Testis (tissue), 3 donors: ENCODE results near the gene TNRC6C. TPM values are rescaled to one million over a fixed set of nuclear protein-coding genes. Genes with fewer than 3 reads are reported as not detected.
"Not testable (repeated sequence)": the region's sequence is repeated elsewhere in the genome, so short reads cannot be mapped to it uniquely, and the experiment has no call there.

ENCODE experiments used
- DNase-seq: peaks from one replicate; pipeline ENCODE4 v3.0.0-alpha.2; 2019
- H3K27ac ChIP-seq, 2 donors: fragments of 200-600 bp; sonication (generic); one replicate each; pipeline ENCODE4 v1.5.1; 2019
- H3K27me3 ChIP-seq: fragments of 200-600 bp; sonication (generic); one replicate; pipeline ENCODE4 v1.5.1; 2019
- H3K36me3 ChIP-seq: fragments of 200-600 bp; sonication (generic); one replicate; pipeline ENCODE4 v1.5.1; 2017; ENCODE audit warnings: low read depth; ENCODE audit errors: missing control alignments
- H3K4me1 ChIP-seq: fragments of 200-600 bp; sonication (generic); one replicate; pipeline ENCODE4 v1.5.1; 2019
- H3K4me3 ChIP-seq, 2 donors: fragments of 200-600 bp; sonication (generic); one replicate each; pipeline ENCODE4 v1.5.1; 2017 to 2019
- H3K9me3 ChIP-seq: fragments of 200-600 bp; sonication (generic); one replicate; pipeline ENCODE4 v1.5.1; 2017
- POLR2A ChIP-seq: fragments of 450-650 bp; IDR thresholded peaks from one replicate; pipeline ENCODE4 v1.6.1; 2017; ENCODE audit warnings: antibody characterized with exemption, mild to moderate bottlenecking, moderate library complexity
- WGBS, 2 donors: methylation state at CpG; one replicate each; pipeline ENCODE4 v1.1.5; 2018; 5-methylcytosine and 5-hydroxymethylcytosine counted together
- intact Hi-C: fragments of 100-400 bp; cut with DNase I; formaldehyde crosslinking; loops from one replicate; pipeline ENCODE4 v1.15.1; 2023; ENCODE audit warnings: low total_unique reads
- polyA plus RNA-seq: library from polyadenylated mRNA; stranded (reverse); fragments of 350-450 nt; fragmentation: Illumina TruSeq; extraction: RNeasy Lipid Tissue Mini Kit (QIAGEN cat#74804); gene quantifications from one replicate; pipeline ENCODE4 v1.2.3, GENCODE V29; 2014; ENCODE audit warnings: low read depth, low replicate concordance; ENCODE audit not compliant: insufficient read depth
- total RNA-seq, 2 donors: library from RNA; depleted of rRNA; stranded (reverse); fragments of >200 nt; gene quantifications; one replicate each; pipeline ENCODE4 v1.2.3, GENCODE V29; 2016
- TF ChIP-seq, protein P1 (sequence below), 3 experiments: fragments of 450-650 bp in 2 of 3; fragments of 200-600 bp in 1 of 3; sonication (generic) in 1 of 3; IDR thresholded peaks; one replicate each; pipeline ENCODE4 v1.5.1; 2016 to 2019; ENCODE audit warnings: antibody characterized with exemption in 3 of 3, mild to moderate bottlenecking in 2 of 3, moderate library complexity in 1 of 3

The TNRC6C gene
- total and polyA plus RNA-seq, 3 donors from 2014 or later = 26.2 to 35.6 (median 27.4) TPM

- intact Hi-C loops = no loop called here
- H3K27me3 ChIP-seq = no peaks in the 10 kb centered on the region
- WGBS, 2 donors = 67 to 96% methylated on average over 2 of the region's 2 CpGs
- no peak overlapping the region for H3K4me3 ChIP-seq
- H3K36me3 ChIP-seq = no peaks in the 10 kb centered on the region
- H3K9me3 ChIP-seq = no peaks in the 10 kb centered on the region
- H3K27ac ChIP-seq = no peak overlapping the region
- no peak for DNase-seq
- TF ChIP-seq, protein P1, sequence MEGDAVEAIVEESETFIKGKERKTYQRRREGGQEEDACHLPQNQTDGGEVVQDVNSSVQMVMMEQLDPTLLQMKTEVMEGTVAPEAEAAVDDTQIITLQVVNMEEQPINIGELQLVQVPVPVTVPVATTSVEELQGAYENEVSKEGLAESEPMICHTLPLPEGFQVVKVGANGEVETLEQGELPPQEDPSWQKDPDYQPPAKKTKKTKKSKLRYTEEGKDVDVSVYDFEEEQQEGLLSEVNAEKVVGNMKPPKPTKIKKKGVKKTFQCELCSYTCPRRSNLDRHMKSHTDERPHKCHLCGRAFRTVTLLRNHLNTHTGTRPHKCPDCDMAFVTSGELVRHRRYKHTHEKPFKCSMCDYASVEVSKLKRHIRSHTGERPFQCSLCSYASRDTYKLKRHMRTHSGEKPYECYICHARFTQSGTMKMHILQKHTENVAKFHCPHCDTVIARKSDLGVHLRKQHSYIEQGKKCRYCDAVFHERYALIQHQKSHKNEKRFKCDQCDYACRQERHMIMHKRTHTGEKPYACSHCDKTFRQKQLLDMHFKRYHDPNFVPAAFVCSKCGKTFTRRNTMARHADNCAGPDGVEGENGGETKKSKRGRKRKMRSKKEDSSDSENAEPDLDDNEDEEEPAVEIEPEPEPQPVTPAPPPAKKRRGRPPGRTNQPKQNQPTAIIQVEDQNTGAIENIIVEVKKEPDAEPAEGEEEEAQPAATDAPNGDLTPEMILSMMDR (IDR thresholded peaks at IDR 0.05) = no peak
- no peak for TF ChIP-seq POLR2A
- peaks cover 3% of the 10 kb centered on the region for H3K4me1 ChIP-seq
Measured at GRCh38 chr17:77973953-77974352, 15.4 kb downstream of the TNRC6C start.

DNA sequence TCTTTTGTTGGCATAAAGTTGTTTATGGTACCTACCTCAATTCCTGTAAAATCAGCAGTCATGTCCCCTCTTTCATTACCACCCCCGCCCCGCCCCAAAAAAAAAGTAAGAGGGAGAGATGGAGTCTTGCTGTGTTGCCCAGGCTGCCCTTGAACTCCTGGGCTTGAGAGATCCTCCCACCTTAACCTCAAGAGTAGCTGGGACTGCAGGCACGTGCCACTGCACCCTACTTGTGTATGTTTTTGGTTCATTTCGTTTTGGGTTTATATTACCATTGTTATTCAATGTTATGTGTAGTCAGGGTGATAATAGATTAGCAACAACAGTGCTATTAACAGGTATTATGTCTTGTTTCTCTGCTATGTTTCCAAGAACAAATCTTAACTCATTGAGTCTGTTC lies 15.9 kb downstream of the TNRC6C start:
- intact Hi-C loops = no loop called here
- TF ChIP-seq, protein P1 (IDR thresholded peaks at IDR 0.05) = no peak
- TF ChIP-seq POLR2A = no peak
- 75 to 76% methylated on average over 4 of the region's 4 CpGs for WGBS, 2 donors
- Histone ChIP-seq H3K4me1 (no peaks in the 10 kb centered on the region), H3K4me3 (no peak overlapping the region), H3K27ac (no peak overlapping the region), H3K36me3 (no peaks in the 10 kb centered on the region), H3K9me3 (no peaks in the 10 kb centered on the region), H3K27me3 (no peaks in the 10 kb centered on the region)
- no peak for DNase-seq

- H3K4me1 ChIP-seq, H3K27ac ChIP-seq, intact Hi-C loops, DNase-seq, H3K27me3 ChIP-seq, H3K9me3 ChIP-seq, H3K36me3 ChIP-seq, H3K4me3 ChIP-seq: not testable (repeated sequence)
- 93 to 97% methylated on average over 6 of the region's 6 CpGs for WGBS, 2 donors
Measured at GRCh38 chr17:77982430-77982829, 23.9 kb downstream of the TNRC6C start.

GRCh38 chr17:77990301-77990700 lies 31.8 kb downstream of the TNRC6C start:
- intact Hi-C loops = no loop called here
- H3K27ac ChIP-seq = no peak overlapping the region
- H3K36me3 ChIP-seq = no peaks in the 10 kb centered on the region
- DNase-seq = no peak
- H3K4me3 ChIP-seq = no peak overlapping the region
- no peaks in the 10 kb centered on the region for H3K9me3 ChIP-seq
- no peaks in the 10 kb centered on the region for H3K4me1 ChIP-seq
- no peak for TF ChIP-seq POLR2A
- TF ChIP-seq, protein P1 (IDR thresholded peaks at IDR 0.05) = no peak
- no peaks in the 10 kb centered on the region for H3K27me3 ChIP-seq
- WGBS, 2 donors = 98 to 99% methylated on average over 3 of the region's 3 CpGs

DNA sequence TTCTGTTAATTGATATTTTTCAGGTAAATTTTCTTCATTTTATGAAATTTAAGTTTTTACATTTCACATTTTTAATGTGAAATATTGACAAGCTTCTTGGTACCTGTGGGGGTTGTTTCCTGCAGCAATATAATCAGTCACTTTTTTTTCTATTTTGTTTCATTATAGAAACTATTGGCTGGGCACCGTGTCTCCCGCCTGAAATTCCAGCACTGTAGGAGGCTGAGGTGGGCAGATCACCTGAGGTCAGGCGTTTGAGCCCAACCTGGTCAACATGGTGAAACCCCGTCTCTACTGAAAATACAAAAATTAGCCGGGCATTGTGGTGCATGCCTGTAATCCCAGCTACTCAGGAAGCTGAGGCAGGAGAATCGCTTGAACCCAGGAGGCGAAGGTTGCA lies 35.2 kb downstream of the TNRC6C start:
- H3K36me3 ChIP-seq, H3K4me1 ChIP-seq, H3K9me3 ChIP-seq, H3K27me3 ChIP-seq, DNase-seq, H3K27ac ChIP-seq, H3K4me3 ChIP-seq, intact Hi-C loops: not testable (repeated sequence)
- 95 to 97% methylated on average over 7 of the region's 7 CpGs for WGBS, 2 donors

GRCh38 chr17:77995146-77995852 lies 36.8 kb downstream of the TNRC6C start:
- WGBS, 2 donors = 53 to 56% methylated on average over 4 to 6 of the region's 6 CpGs
- no peak overlapping the region for H3K27ac ChIP-seq
- H3K4me3 ChIP-seq = no peak overlapping the region
- no peaks in the 10 kb centered on the region for H3K36me3 ChIP-seq
- TF ChIP-seq POLR2A = no peak
- TF ChIP-seq, protein P1 (IDR thresholded peaks at IDR 0.05) = no peak
- no peaks in the 10 kb centered on the region for H3K27me3 ChIP-seq
- H3K9me3 ChIP-seq = no peaks in the 10 kb centered on the region
- H3K4me1 ChIP-seq = no peaks in the 10 kb centered on the region
- intact Hi-C loops = no loop called here
- no peak for DNase-seq
